HG03378 (cell line): Measurements from ENCODE around the gene SLC38A8.

Experiments used
- ATAC-seq: cut with Tn5 transposase; IDR thresholded peaks from one replicate; pipeline ENCODE4 v1.9.1; 2021; ENCODE audit warnings: mild to moderate bottlenecking, moderate library complexity; ENCODE audit not compliant: unreplicated experiment

The SLC38A8 gene

GRCh38 chr16:84068783-84069462 is 26.3 kb upstream of the SLC38A8 start:
- no peak for ATAC-seq

- no peak for ATAC-seq
Observed at GRCh38 chr16:84068041-84068440, 25.4 kb upstream of the SLC38A8 start.

DNA sequence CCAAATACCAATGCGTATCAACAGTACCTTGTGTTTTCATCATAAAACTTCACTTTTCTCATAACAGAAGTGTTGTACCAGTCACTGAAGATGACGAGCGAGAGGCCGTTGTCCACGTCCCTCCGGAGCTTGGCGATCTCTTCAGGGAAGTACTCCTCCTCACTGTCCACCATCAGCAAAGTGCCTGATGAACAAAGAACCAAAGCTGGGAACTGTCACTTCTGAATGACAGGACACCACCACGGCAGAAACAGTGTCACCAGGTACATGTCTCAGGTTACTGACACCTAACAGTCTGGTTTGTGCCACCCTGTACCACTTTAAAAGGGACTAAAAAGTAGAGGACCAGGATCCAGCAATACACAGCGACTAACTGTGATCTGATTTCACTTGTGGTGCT is 25.0 kb upstream of the SLC38A8 start:
- ATAC-seq, result no peak

DNA sequence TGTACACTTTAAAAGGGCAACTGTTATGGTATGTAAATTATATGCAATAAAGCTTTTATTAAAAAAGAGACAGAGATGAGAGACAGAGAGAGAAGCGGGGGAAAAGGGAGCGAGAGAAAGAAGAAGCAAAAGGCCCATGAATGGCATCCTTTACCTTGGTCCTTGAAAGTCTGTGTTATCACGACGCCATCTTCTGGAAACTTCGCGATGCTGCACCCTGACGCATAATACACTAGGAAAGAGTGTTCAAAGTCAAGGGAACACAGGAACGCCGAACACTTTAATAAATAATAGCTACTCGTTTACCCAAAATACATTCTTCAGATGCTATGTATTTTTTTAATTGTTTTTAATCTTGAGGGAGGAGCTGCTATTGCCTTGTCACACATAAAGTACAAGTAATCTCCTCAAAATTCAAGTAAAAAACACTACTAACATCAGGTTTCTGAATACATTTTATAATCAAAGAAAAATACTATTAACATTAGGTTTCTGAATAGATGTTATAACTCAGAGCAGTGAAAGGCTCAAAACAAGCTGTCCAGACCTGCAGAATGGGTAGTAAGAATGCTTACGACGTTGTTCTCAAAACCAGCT is 23.0 kb upstream of the SLC38A8 start:
- no peak for ATAC-seq

- ATAC-seq, result no peak
Observed at GRCh38 chr16:84063980-84064379, 21.4 kb upstream of the SLC38A8 start.

DNA sequence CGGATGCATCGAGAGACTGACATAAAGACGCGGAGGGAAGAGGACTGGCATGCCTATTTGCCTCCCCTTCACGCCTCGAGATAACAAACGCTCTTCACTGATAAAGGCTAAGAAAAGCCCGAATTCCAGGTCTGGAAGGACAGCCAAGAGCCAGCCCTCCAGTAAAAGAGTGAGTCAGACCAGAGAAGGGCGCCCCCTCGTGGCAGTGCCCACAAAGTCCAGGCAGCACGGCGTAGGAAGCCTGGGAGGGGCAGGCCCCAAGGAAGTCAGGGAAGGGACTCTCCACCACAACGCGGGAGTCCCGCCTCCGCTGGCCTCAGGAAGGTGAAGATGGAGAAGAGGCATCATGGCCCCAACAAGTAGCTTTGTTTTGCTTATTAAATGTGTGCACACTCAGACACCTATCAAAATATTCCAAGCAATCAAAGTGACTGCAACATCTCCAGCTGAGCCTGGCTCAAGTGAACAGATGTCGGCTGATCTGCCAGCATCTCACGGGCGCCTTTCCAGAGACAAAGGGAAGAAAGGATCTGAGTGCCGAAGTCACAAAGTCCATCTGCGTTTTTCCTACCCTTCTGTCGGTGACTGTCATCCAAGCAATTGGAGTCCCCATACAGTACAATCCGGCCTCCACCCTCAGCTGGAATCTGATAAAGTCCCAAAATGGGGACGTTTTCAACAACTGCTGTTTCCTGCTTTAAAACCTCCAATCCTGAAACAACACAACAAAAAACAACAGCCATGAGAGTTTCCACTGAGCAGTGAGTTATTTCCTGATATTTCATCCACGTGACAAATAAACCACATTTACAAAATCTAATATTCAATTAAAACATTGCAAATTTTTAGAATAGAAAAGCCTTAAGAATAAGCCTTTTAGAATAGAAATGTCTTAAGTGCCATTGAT is 20.4 kb upstream of the SLC38A8 start:
- no peak for ATAC-seq

DNA sequence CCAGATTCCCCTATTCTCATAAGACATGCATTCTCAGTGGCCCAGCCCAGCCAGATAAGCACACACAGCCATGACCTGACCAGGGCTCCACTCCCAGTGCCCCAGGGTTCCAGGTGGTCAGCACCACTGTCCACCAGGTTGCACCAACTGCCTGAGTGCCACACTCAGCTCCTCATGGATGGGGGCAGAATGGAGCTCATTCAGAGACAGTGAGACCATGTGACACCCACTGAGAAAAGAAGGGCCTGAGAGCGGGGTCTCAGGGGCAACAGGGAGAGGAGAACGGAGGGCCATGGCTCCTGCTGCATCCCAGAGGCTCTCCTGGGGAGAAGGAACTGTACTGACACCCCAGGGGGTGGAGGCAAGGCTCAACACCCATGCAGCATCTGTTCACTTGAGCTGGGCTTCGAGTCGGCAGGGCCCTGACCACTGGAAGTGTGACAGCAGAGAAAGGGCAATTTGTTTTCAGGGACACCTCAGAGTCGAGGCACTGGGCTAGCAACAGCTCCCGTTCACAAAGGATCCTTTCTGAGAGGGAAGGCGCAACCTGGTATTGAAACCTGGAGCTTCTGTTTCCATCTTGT is 18.7 kb upstream of the SLC38A8 start:
- ATAC-seq, result no peak

DNA sequence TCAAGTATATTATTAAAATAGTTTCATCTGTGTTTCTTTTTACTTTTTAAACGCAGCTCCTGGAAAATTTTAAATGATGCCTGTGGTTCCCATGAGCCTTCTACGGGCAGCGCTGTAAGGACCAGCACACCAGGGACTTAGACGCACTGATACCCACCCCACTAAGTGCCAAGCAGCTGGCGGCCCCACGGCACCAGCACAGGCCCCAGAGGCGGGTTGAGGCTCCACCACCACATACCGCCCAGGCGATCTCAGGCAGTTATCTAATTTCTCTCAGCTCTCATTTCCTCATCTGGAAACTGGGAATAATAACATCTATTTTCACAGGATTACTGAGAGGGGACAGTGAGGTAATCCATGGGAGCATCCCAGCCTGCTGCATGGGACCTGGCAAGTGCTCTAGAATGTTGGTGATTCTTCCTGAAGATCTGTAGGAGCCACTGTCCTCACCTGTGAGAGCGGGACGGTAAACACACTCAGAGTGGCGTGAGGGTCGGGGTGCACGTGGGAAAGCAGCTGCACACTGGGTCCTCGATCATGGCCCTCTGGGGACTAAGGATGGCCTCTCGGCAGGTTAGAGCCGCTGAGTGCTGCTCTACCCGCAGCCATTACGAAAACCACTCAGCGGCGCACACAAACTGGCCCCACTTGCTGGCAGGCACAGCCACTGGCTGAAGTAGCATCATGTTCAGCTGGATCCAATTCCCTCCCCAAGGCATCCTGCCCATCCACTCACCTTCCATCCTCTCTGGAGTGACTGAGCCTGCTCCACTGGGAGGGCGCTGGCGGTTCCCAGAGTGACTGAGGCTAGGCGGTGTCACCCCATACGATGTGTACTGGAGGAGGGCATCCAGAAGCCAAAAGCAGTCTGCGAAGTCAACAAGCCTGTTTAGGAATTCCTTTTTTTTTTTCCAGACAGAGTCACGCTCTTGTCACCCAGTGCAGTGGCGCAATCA is 17.6 kb upstream of the SLC38A8 start:
- no peak for ATAC-seq

DNA sequence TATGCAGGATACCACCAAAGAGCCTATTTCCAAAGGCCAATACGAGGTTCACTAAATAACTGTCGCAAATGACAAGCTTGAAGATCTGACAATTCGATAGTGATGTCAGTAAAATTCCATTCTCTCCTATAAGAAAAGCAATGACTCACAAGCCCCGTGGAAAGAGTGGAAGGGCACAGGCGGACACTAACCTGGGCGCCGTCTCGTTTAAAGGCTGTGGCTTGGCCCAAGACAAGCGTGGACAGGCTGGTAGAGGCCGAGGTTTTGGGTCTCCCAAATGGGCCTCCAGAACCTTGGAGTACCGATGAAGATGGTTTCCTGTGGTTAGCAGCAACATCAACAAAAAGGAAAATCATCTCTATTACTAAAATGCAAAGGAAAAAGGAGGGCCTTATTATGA is 16.5 kb upstream of the SLC38A8 start:
- no peak for ATAC-seq

GRCh38 chr16:84058664-84059063 is 16.1 kb upstream of the SLC38A8 start:
- no peak for ATAC-seq

DNA sequence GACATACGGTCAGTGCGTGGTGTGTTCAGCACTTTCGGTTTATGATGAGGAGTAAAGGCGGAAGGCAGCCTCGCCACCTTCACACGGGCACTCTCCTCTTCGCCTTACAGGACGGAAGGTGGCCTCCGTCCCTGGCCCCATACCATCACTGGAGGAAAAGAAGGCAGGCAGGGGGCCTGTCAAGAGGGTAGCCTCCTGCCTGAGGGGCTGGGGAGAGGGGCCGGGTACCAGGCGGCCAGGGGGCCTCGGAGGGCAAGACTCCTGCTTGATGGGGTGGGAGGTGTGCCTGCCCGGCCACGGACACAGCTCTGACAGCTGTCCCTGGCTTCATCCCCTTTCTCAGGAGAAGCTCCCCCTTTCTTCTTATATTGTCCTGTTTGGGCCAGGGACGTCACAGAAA is 15.6 kb upstream of the SLC38A8 start:
- no peak for ATAC-seq

- ATAC-seq, result no peak
Observed at GRCh38 chr16:84056933-84057332, 14.3 kb upstream of the SLC38A8 start.

GRCh38 chr16:84055801-84056634 is 13.4 kb upstream of the SLC38A8 start:
- no peak for ATAC-seq

- ATAC-seq, result no peak
Observed at GRCh38 chr16:84055366-84055765, 12.8 kb upstream of the SLC38A8 start.

- ATAC-seq, result no peak
Observed at GRCh38 chr16:84054916-84055315, 12.3 kb upstream of the SLC38A8 start.

- no peak for ATAC-seq
Observed at GRCh38 chr16:84054271-84054670, 11.7 kb upstream of the SLC38A8 start.

DNA sequence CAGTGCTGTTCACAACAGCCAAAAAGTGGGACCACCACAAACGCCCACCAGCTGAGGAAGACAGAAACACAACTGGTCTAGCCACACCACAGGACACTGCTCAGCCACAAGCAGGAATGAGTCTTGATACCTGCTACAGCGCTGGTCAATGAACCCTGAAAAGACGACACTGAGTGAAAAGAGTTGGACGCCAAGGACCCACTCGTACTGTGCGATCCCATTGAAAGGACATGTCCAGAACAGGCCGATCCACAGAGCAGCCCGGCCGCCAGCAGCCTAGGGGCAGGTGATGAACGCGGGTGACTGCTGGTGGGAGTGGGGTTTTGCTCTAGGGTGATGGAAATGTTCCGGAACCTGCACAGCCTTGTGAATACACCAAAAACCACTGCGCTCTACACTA is 10.6 kb upstream of the SLC38A8 start:
- ATAC-seq, result no peak

- no peak for ATAC-seq
Observed at GRCh38 chr16:84052071-84052622, 9.6 kb upstream of the SLC38A8 start.

DNA sequence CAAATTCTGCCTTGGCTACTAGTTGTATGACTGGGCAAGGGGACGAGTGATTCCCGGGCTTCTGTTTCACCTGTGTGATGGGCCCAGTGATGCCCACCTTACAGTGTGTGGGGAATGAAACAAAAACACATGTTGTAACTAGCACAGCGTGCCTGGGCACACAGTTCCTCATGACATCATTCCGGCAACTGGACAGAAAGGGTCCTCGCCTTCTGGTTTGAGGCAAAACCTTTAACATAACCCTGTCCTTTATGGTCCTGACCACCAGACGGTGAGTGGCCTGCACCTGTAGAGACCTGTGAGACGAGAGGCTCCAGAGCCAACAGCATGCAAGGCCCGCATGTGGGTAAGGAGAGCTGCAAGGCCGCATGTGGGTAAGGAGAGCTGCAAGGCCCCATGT is 7.7 kb upstream of the SLC38A8 start:
- ATAC-seq, result no peak
